Mesenchymal stem cell (in vitro differentiated cells and primary cell): ENCODE measurements around the gene PPP1R12B.
A peak's percentile ranks its signal among the peaks of the same experiment; 100 is the strongest.
"Not testable (repeated sequence)": the region's sequence is repeated elsewhere in the genome, so short reads cannot be mapped to it uniquely, and the experiment has no call there.

Experiments
- DNase-seq: peaks from one replicate; pipeline ENCODE4 v3.0.0-alpha.2; 2013
- H2AFZ ChIP-seq: one replicate; pipeline ENCODE4 v1.6.1; 2013; ENCODE audit warnings: low read depth, mild to moderate bottlenecking, control low read depth, inconsistent platforms, low read length, moderate library complexity
- H2AK5ac ChIP-seq: 2 replicates; pipeline ENCODE4 v1.6.1; 2013; ENCODE audit warnings: low read length, moderate library complexity, mild to moderate bottlenecking, inconsistent platforms; ENCODE audit not compliant: severe bottlenecking
- H2BK120ac ChIP-seq: one replicate; pipeline ENCODE4 v1.6.1; 2013; ENCODE audit warnings: low read depth, mild to moderate bottlenecking, inconsistent platforms, low read length, moderate library complexity
- H2BK12ac ChIP-seq, 2 experiments: one replicate each; pipeline ENCODE4 v1.6.1; 2013; ENCODE audit warnings: inconsistent platforms in 2 of 2, low read length in 2 of 2, mild to moderate bottlenecking in 2 of 2, moderate library complexity in 2 of 2, control low read depth in 1 of 2
- H2BK15ac ChIP-seq: one replicate; pipeline ENCODE4 v1.6.1; 2013; ENCODE audit warnings: mild to moderate bottlenecking, low read depth, inconsistent platforms; ENCODE audit not compliant: poor library complexity, severe bottlenecking
- H2BK5ac ChIP-seq: 2 replicates; pipeline ENCODE4 v1.6.1; 2013; ENCODE audit warnings: low read depth, mild to moderate bottlenecking, low read length, control low read depth, inconsistent platforms; ENCODE audit not compliant: poor library complexity, severe bottlenecking
- H3K14ac ChIP-seq, 2 experiments: one replicate each; pipeline ENCODE4 v1.6.1; 2013; ENCODE audit warnings: inconsistent platforms in 2 of 2, low read length in 2 of 2, control low read depth in 1 of 2, mild to moderate bottlenecking in 1 of 2, moderate library complexity in 1 of 2
- H3K18ac ChIP-seq, 2 experiments: one replicate each; pipeline ENCODE4 v1.6.1; 2013; ENCODE audit warnings: inconsistent platforms in 2 of 2, low read length in 2 of 2, control low read depth in 1 of 2, low read depth in 1 of 2, mild to moderate bottlenecking in 1 of 2
- H3K23ac ChIP-seq, 2 experiments: one replicate each; pipeline ENCODE4 v1.6.1; 2013; ENCODE audit warnings: inconsistent platforms in 2 of 2, low read length in 2 of 2, mild to moderate bottlenecking in 2 of 2, moderate library complexity in 2 of 2, control low read depth in 1 of 2
- H3K27ac ChIP-seq: 2 replicates; pipeline ENCODE4 v1.5.1; 2013; ENCODE audit warnings: mild to moderate bottlenecking, moderate library complexity, low read length, control low read depth, inconsistent platforms; ENCODE audit not compliant: poor library complexity, severe bottlenecking
- H3K27me3 ChIP-seq, 2 experiments: 2 replicates each; pipeline versions ENCODE4 v1.6.1 to v1.7.0; 2013; ENCODE audit warnings: low read length in 2 of 2, mild to moderate bottlenecking in 2 of 2, moderate library complexity in 2 of 2, control low read depth in 1 of 2, inconsistent platforms in 1 of 2; ENCODE audit not compliant: control insufficient read depth in 1 of 2, insufficient read depth in 1 of 2
- H3K36me3 ChIP-seq, 2 experiments: 2 replicates each; pipeline versions ENCODE4 v1.6.1 to v1.7.0; 2013; ENCODE audit warnings: low read length in 2 of 2, control low read depth in 1 of 2, inconsistent platforms in 1 of 2, low read depth in 1 of 2, mild to moderate bottlenecking in 1 of 2; ENCODE audit not compliant: insufficient read depth in 2 of 2, control insufficient read depth in 1 of 2
- H3K4ac ChIP-seq, 2 experiments: one replicate each; pipeline ENCODE4 v1.6.1; 2013; ENCODE audit warnings: inconsistent platforms in 2 of 2, low read length in 2 of 2, mild to moderate bottlenecking in 2 of 2, moderate library complexity in 2 of 2, control low read depth in 1 of 2, low read depth in 1 of 2
- H3K4me1 ChIP-seq: 2 replicates; pipeline ENCODE4 v1.6.1; 2013; ENCODE audit warnings: low read depth, low read length, control low read depth; ENCODE audit not compliant: control insufficient read depth, insufficient read depth
- H3K4me2 ChIP-seq: 2 replicates; pipeline ENCODE4 v1.6.1; 2013; ENCODE audit warnings: low read length, mild to moderate bottlenecking, inconsistent platforms; ENCODE audit not compliant: poor library complexity, severe bottlenecking
- H3K4me3 ChIP-seq, 2 experiments: 2 replicates each; pipeline versions ENCODE4 v1.5.1 to v1.7.0; 2013; ENCODE audit warnings: low read length in 2 of 2, mild to moderate bottlenecking in 2 of 2, control low read depth in 1 of 2, low read depth in 1 of 2; ENCODE audit not compliant: insufficient read depth in 1 of 2
- H3K79me1 ChIP-seq: replicated peaks from 2 replicates; pipeline ENCODE4 v1.6.1; 2013; ENCODE audit warnings: mild to moderate bottlenecking, control low read depth, low read length, inconsistent platforms; ENCODE audit not compliant: poor library complexity, severe bottlenecking
- H3K9ac ChIP-seq: 2 replicates; pipeline ENCODE4 v1.7.0; 2013; ENCODE audit warnings: mild to moderate bottlenecking, low read length, moderate library complexity
- H3K9me3 ChIP-seq: 2 replicates; pipeline ENCODE4 v1.7.0; 2013; ENCODE audit warnings: mild to moderate bottlenecking, low read length; ENCODE audit not compliant: control insufficient read depth
- H4K8ac ChIP-seq: one replicate; pipeline ENCODE4 v1.6.1; 2013; ENCODE audit warnings: inconsistent platforms, mild to moderate bottlenecking, low read length, moderate library complexity
- H4K91ac ChIP-seq: one replicate; pipeline ENCODE4 v1.6.1; 2013; ENCODE audit warnings: mild to moderate bottlenecking, low read length, inconsistent platforms
- WGBS: methylation state at CpG from one replicate; pipeline ENCODE4 v1.1.7; 2013; ENCODE audit warnings: mixed read lengths; 5-methylcytosine and 5-hydroxymethylcytosine counted together

The PPP1R12B gene

GRCh38 chr1:202625416-202626360 lies 277.2 kb downstream of the PPP1R12B start:
- Histone ChIP-seq H3K79me1 (no peaks in the 10 kb centered on the region), H3K18ac (peak overlapping the region in 1 of 2 experiments; percentile 21), H2BK12ac (no peak overlapping the region), H4K8ac (no peak overlapping the region), H2BK120ac (no peak overlapping the region), H3K14ac (peak overlapping the region in 1 of 2 experiments; percentile 22), H3K27me3 (peaks cover 10 to 59% of the 10 kb centered on the region in 2 experiments), H2BK15ac (no peak overlapping the region), H3K4me1 (peaks cover 25% of the 10 kb centered on the region), H2BK5ac (no peak overlapping the region), H3K27ac (no peak overlapping the region), H4K91ac (no peak overlapping the region), H3K4me2 (no peak overlapping the region), H3K9ac (no peak overlapping the region), H2AK5ac (no peak overlapping the region), H2AFZ (no peak overlapping the region), H3K36me3 (no peaks in the 10 kb centered on the region), H3K23ac (no peak overlapping the region), H3K4me3 (no peak overlapping the region), H3K4ac (no peak overlapping the region), H3K9me3 (no peaks in the 10 kb centered on the region)
- peak; percentile 73 for DNase-seq
- WGBS, result 72% methylated on average over 13 of the region's 28 CpGs

GRCh38 chr1:202627036-202627435 lies 278.5 kb downstream of the PPP1R12B start:
- 32% methylated on average over 7 of the region's 7 CpGs for WGBS
- peak; percentile 75 for DNase-seq
- H2BK5ac ChIP-seq, H3K79me1 ChIP-seq, H3K23ac ChIP-seq, H3K14ac ChIP-seq, H3K4ac ChIP-seq, H2AFZ ChIP-seq, H3K18ac ChIP-seq, H2BK15ac ChIP-seq, H2BK120ac ChIP-seq, H3K9ac ChIP-seq, H3K36me3 ChIP-seq, H3K27ac ChIP-seq, H3K9me3 ChIP-seq, H2AK5ac ChIP-seq, H3K4me2 ChIP-seq, H4K91ac ChIP-seq, H3K4me3 ChIP-seq: not testable (repeated sequence)
- peaks cover 18 to 58% of the 10 kb centered on the region in 2 experiments for H3K27me3 ChIP-seq
- H4K8ac ChIP-seq, result peak overlapping the region; percentile 20
- peaks cover 25% of the 10 kb centered on the region for H3K4me1 ChIP-seq
- peak overlapping the region in 1 of 2 experiments; percentile 31 for H2BK12ac ChIP-seq

GRCh38 chr1:202627841-202628565 lies 279.5 kb downstream of the PPP1R12B start:
- Histone ChIP-seq H3K23ac (no peak overlapping the region), H2BK12ac (no peak overlapping the region), H2AK5ac (no peak overlapping the region), H3K14ac (peak overlapping the region in 1 of 2 experiments; percentile 74), H3K4ac (no peak overlapping the region), H3K9me3 (no peaks in the 10 kb centered on the region), H2BK120ac (no peak overlapping the region), H3K79me1 (no peaks in the 10 kb centered on the region), H2BK5ac (no peak overlapping the region), H3K4me3 (no peak overlapping the region), H3K4me2 (no peak overlapping the region), H4K91ac (no peak overlapping the region), H2AFZ (no peak overlapping the region), H3K18ac (no peak overlapping the region), H4K8ac (no peak overlapping the region), H3K36me3 (no peaks in the 10 kb centered on the region), H3K27me3 (peaks cover 18 to 52% of the 10 kb centered on the region in 2 experiments), H3K27ac (no peak overlapping the region), H2BK15ac (no peak overlapping the region), H3K9ac (no peak overlapping the region), H3K4me1 (peaks cover 20% of the 10 kb centered on the region)
- DNase-seq, result no peak
- WGBS, result 88% methylated on average over 10 of the region's 13 CpGs

- peaks cover 18 to 58% of the 10 kb centered on the region in 2 experiments for H3K27me3 ChIP-seq
- H3K14ac ChIP-seq, result no peak overlapping the region
- H3K18ac ChIP-seq, result no peak overlapping the region
- no peak overlapping the region for H3K9ac ChIP-seq
- peaks cover 14% of the 10 kb centered on the region for H3K4me1 ChIP-seq
- no peak overlapping the region for H3K23ac ChIP-seq
- H3K27ac ChIP-seq, result no peak overlapping the region
- H3K36me3 ChIP-seq, result no peaks in the 10 kb centered on the region
- no peak overlapping the region for H2BK120ac ChIP-seq
- H4K8ac ChIP-seq, result no peak overlapping the region
- 91% methylated on average over 7 of the region's 7 CpGs for WGBS
- no peak overlapping the region for H2AFZ ChIP-seq
- H3K4me2 ChIP-seq, result no peak overlapping the region
- H4K91ac ChIP-seq, result no peak overlapping the region
- no peak for DNase-seq
- H2BK15ac ChIP-seq, result no peak overlapping the region
- no peaks in the 10 kb centered on the region for H3K79me1 ChIP-seq
- no peak overlapping the region for H3K4me3 ChIP-seq
- H2AK5ac ChIP-seq, result no peak overlapping the region
- H2BK12ac ChIP-seq, result no peak overlapping the region
- H3K9me3 ChIP-seq, result no peaks in the 10 kb centered on the region
- no peak overlapping the region for H3K4ac ChIP-seq
- H2BK5ac ChIP-seq, result no peak overlapping the region
Observed at GRCh38 chr1:202628646-202629215, 280.2 kb downstream of the PPP1R12B start.
